Fibroblast of lung (primary cell): ENCODE measurements around the gene COL16A1. TPM values are rescaled to one million over a fixed set of nuclear protein-coding genes. Genes with fewer than 3 reads are reported as not detected.

Source experiments
- DNase-seq, 2 donors: peaks; one replicate each; pipeline versions ENCODE4 v3.0.0 to v3.0.0-alpha.2; 2010; ENCODE audit warnings: low read depth in 2 of 2
- H2AFZ ChIP-seq: 2 replicates; pipeline ENCODE4 v1.5.1; 2012; ENCODE audit warnings: low read length, control low read depth, inconsistent platforms
- H3K27ac ChIP-seq: 2 replicates; pipeline ENCODE4 v1.5.1; 2011; ENCODE audit warnings: low read length, control low read depth; ENCODE audit not compliant: insufficient read depth
- H3K27me3 ChIP-seq: 2 replicates; pipeline ENCODE4 v1.5.1; 2011; ENCODE audit warnings: mild to moderate bottlenecking, low read length; ENCODE audit not compliant: control insufficient read depth, insufficient read depth
- H3K36me3 ChIP-seq: 2 replicates; pipeline ENCODE4 v1.5.1; 2011; ENCODE audit warnings: low read length; ENCODE audit not compliant: control insufficient read depth, insufficient read depth
- H3K4me1 ChIP-seq: 2 replicates; pipeline ENCODE4 v1.5.1; 2011; ENCODE audit warnings: low read length; ENCODE audit not compliant: control insufficient read depth, insufficient read depth; ENCODE audit errors: extremely low read depth
- H3K4me2 ChIP-seq: 2 replicates; pipeline ENCODE4 v1.5.1; 2011; ENCODE audit warnings: low read length, control low read depth; ENCODE audit not compliant: insufficient read depth; ENCODE audit errors: extremely low read depth
- H3K4me3 ChIP-seq, 4 experiments: fragments of 200-600 bp in 1 of 4; sonication (generic) in 1 of 4; replicated peaks in 1 of 4; 2 replicates each; pipeline ENCODE4 v1.5.1; 2011 to 2016; ENCODE audit warnings: low read length in 4 of 4, low read depth in 3 of 4, mild to moderate bottlenecking in 3 of 4, control low read depth in 2 of 4, inconsistent platforms in 1 of 4, mixed read lengths in 1 of 4; ENCODE audit not compliant: insufficient read depth in 1 of 4; ENCODE audit errors: control extremely low read depth in 1 of 4
- H3K79me2 ChIP-seq: 2 replicates; pipeline ENCODE4 v1.5.1; 2012; ENCODE audit warnings: mild to moderate bottlenecking, low read length, inconsistent platforms; ENCODE audit not compliant: control insufficient read depth, insufficient read depth
- H3K9ac ChIP-seq: 2 replicates; pipeline ENCODE4 v1.5.1; 2011; ENCODE audit warnings: mild to moderate bottlenecking, low read length, control low read depth; ENCODE audit not compliant: insufficient read depth
- H3K9me3 ChIP-seq: 2 replicates; pipeline ENCODE4 v1.5.1; 2012; ENCODE audit warnings: low read depth, low read length; ENCODE audit not compliant: control insufficient read depth, insufficient read depth
- H4K20me1 ChIP-seq: 2 replicates; pipeline ENCODE4 v1.5.1; 2011; ENCODE audit warnings: low read length; ENCODE audit not compliant: control insufficient read depth, insufficient read depth; ENCODE audit errors: extremely low read depth
- EZH2 ChIP-seq: IDR thresholded peaks from 2 replicates; pipeline ENCODE4 v1.5.1; 2012; ENCODE audit warnings: low read length, control low read depth, mild to moderate bottlenecking; ENCODE audit errors: missing control alignments
- polyA plus RNA-seq, 2 donors: library from polyadenylated mRNA; depleted of rRNA in 1 of 2; stranded (reverse) in 1 of 2; unstranded in 1 of 2; fragments of >200 nt; gene quantifications; 2 replicates each; pipeline ENCODE4 v1.2.1, GENCODE V29; 2011 to 2012; ENCODE audit warnings: missing spikeins in 1 of 2
- total RNA-seq: library from RNA; depleted of rRNA; stranded (reverse); fragments of >200 nt; gene quantifications from 2 replicates; pipeline ENCODE4 v1.2.1, GENCODE V29; 2014
- TF ChIP-seq, protein P1 (sequence below), 2 donors: IDR thresholded peaks in 1 of 2; conservative IDR thresholded peaks in 1 of 2; 1 replicate in 1 of 2; 2 replicates in 1 of 2; pipeline ENCODE4 v1.5.1; 2011 to 2012; ENCODE audit warnings: low read length in 2 of 2, control low read depth in 1 of 2, inconsistent platforms in 1 of 2, low read depth in 1 of 2, mild to moderate bottlenecking in 1 of 2

The COL16A1 gene
- total and polyA plus RNA-seq, 2 donors (not counting 1 experiment from before 2014, with no cell fraction given), result 20.9 to 80.3 TPM

DNA sequence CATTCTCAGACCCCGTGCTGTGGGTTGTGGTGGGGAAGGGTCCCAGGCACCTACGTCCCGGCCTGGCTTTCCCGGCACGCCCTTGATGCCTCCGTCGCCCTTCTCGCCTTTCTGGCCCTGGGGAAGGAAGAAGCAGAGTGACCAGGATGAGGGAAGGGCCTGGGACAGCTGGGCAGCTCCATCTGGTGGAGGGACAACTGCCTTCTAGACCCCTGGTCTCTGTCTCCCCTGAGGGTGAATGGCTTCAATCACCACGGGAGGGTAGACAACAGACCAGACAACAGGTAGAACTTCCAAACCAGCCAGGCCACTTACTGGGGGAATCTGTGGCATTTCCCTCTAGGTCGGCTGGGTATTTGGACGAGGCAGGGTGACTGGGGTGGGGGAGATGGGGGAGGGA, 11.9 kb downstream of the COL16A1 start:
- H3K9ac ChIP-seq, result no peak overlapping the region
- no peaks in the 10 kb centered on the region for H3K27me3 ChIP-seq
- H3K79me2 ChIP-seq, result no peaks in the 10 kb centered on the region
- H3K4me2 ChIP-seq, result no peak overlapping the region
- no peak overlapping the region for H3K27ac ChIP-seq
- no peak overlapping the region for H2AFZ ChIP-seq
- H3K4me3 ChIP-seq, result no peak overlapping the region
- TF ChIP-seq, protein P1, sequence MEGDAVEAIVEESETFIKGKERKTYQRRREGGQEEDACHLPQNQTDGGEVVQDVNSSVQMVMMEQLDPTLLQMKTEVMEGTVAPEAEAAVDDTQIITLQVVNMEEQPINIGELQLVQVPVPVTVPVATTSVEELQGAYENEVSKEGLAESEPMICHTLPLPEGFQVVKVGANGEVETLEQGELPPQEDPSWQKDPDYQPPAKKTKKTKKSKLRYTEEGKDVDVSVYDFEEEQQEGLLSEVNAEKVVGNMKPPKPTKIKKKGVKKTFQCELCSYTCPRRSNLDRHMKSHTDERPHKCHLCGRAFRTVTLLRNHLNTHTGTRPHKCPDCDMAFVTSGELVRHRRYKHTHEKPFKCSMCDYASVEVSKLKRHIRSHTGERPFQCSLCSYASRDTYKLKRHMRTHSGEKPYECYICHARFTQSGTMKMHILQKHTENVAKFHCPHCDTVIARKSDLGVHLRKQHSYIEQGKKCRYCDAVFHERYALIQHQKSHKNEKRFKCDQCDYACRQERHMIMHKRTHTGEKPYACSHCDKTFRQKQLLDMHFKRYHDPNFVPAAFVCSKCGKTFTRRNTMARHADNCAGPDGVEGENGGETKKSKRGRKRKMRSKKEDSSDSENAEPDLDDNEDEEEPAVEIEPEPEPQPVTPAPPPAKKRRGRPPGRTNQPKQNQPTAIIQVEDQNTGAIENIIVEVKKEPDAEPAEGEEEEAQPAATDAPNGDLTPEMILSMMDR (conservative IDR thresholded peaks at IDR 0.05 in 1 of 2, IDR thresholded peaks at IDR 0.05 in 1 of 2; ENCODE audit: low read depth in 1 of 2, low read length in 2 of 2), result no peak
- no peak for TF ChIP-seq EZH2
- H3K9me3 ChIP-seq, result no peaks in the 10 kb centered on the region
- no peaks in the 10 kb centered on the region for H4K20me1 ChIP-seq
- H3K36me3 ChIP-seq, result peaks cover 39% of the 10 kb centered on the region
- H3K4me1 ChIP-seq, result peaks cover 19% of the 10 kb centered on the region
- DNase-seq, result no peak

DNA sequence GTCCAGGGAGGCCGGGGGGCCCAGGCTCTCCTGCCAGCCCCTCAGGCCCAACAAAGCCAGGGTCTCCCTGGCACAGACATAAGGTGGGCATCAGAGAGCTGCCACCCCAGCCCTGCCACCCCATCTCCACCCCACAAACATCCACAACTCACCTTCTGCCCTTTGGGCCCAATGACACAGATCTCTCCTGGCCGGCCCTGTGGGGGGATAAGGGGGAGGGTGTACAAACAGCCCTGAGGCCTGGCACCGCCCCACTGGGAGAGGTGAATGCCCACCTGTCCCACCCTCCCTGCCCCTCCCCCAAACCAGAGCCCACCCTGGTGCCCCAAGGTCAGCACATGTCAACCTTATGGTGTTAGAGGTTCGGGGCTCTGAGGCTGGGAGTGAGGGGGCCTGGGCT, 12.4 kb downstream of the COL16A1 start:
- H3K4me2 ChIP-seq, result no peak overlapping the region
- H3K36me3 ChIP-seq, result peaks cover 36% of the 10 kb centered on the region
- TF ChIP-seq EZH2, result no peak
- TF ChIP-seq, protein P1 (conservative IDR thresholded peaks at IDR 0.05 in 1 of 2, IDR thresholded peaks at IDR 0.05 in 1 of 2; ENCODE audit: low read depth in 1 of 2, low read length in 2 of 2), result no peak
- no peak overlapping the region for H3K4me3 ChIP-seq
- H3K79me2 ChIP-seq, result no peaks in the 10 kb centered on the region
- H2AFZ ChIP-seq, result no peak overlapping the region
- no peaks in the 10 kb centered on the region for H3K9me3 ChIP-seq
- H3K27ac ChIP-seq, result no peak overlapping the region
- H4K20me1 ChIP-seq, result no peaks in the 10 kb centered on the region
- no peaks in the 10 kb centered on the region for H3K27me3 ChIP-seq
- H3K9ac ChIP-seq, result no peak overlapping the region
- H3K4me1 ChIP-seq, result peaks cover 19% of the 10 kb centered on the region
- no peak for DNase-seq

DNA sequence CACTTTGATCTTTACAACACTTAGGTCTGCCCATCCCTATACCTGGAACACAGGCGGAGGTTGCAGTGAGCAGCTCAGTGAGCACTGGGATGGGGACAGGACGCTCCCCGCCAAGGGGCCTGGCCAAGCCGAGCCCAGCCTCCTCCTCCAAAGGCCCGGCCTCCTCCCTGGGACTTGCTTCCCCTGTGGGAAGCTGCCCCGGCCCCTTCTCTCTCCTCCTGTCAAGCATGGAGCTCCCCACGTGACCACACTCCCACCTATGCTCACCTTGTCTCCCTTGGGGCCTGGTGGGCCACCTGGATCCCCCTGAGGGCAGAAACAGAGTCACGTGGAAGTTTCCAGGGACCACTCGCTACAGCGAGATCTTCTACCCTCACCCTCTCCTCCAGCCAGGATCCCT, 12.9 kb downstream of the COL16A1 start:
- TF ChIP-seq EZH2, result no peak
- Histone ChIP-seq H4K20me1 (no peaks in the 10 kb centered on the region), H3K36me3 (peaks cover 39% of the 10 kb centered on the region), H3K27ac (no peak overlapping the region), H3K4me3 (no peak overlapping the region), H2AFZ (no peak overlapping the region), H3K79me2 (no peaks in the 10 kb centered on the region), H3K9me3 (no peaks in the 10 kb centered on the region), H3K27me3 (no peaks in the 10 kb centered on the region), H3K9ac (no peak overlapping the region), H3K4me1 (peaks cover 19% of the 10 kb centered on the region), H3K4me2 (no peak overlapping the region)
- no peak for DNase-seq
